Heart left ventricle (tissue), 13 donors: ENCODE data around the gene CERCAM.
"Not testable (repeated sequence)": the region's sequence is repeated elsewhere in the genome, so short reads cannot be mapped to it uniquely, and the experiment has no call there.

ENCODE experiments used
- CTCF ChIP-seq, 12 donors: fragments of 200-600 bp; sonication (generic) in 4 of 12; IDR thresholded peaks; one replicate each; pipeline versions ENCODE4 v1.5.0 to v1.8.0; 2018 to 2022; ENCODE audit warnings: antibody characterized with exemption in 12 of 12, mild to moderate bottlenecking in 5 of 12
- POLR2A ChIP-seq, 2 donors: fragments of 450-650 bp; IDR thresholded peaks; one replicate each; pipeline ENCODE4 v1.6.1; 2017; ENCODE audit warnings: antibody characterized with exemption in 2 of 2, mild to moderate bottlenecking in 2 of 2, moderate library complexity in 2 of 2
- donor health status: ischemic (EF 13 %, LVEDD 7.1; RV severe dilation, severe dysfunction).
- donor health status: DM: no; HTN: yes; CAD: no.
- donor health status: DM: no; HTN: no; CAD: no.
- donor health status: ischemic (EF 25% LVEDD 6.9; RV normal size, moderate dysfunction).
- donor health status: ischemic (EF 25% LVEDD 5.7; RV mildly dilated, moderate dysfunction).
- donor health status: ischemic (EF 35%, LVEDD 5.7; RV mildly dilated, moderate dysfunction).
- donor health status: nonischemic (EF 11% LVEDD 7.7; RV severe dilation, severe dysfunction).
- donor health status: DM: yes; HTN: yes; CAD: no.
- donor health status: PGD.
- donor health status: ischemic (EF 29% LVEDD 5.4; RV normal size, mild dysfunction).
- donor health status: nonischemic (EF 23%, LVEDD 6.1; RV moderate dilation, normal function).

- not testable (repeated sequence) for TF ChIP-seq CTCF, POLR2A (IDR thresholded peaks at IDR 0.05)
Measured at GRCh38 chr9:128423356-128423755, 2.7 kb downstream of the CERCAM start.
